MM.1S (cell line): ENCODE data around the gene GRIK4.

ENCODE experiments used
- CTCF ChIP-seq: fragments of 300-600 bp; sonication (generic); IDR thresholded peaks from 2 replicates; pipeline ENCODE4 v1.5.1; 2016; ENCODE audit warnings: antibody characterized with exemption, low read length, mixed read lengths
- EZH2 ChIP-seq: fragments of 300-600 bp; sonication (generic); optimal IDR thresholded peaks from 2 replicates; pipeline ENCODE3; 2017; ENCODE audit warnings: low read depth, mild to moderate bottlenecking, antibody characterized with exemption, low read length, mixed read lengths

DNA sequence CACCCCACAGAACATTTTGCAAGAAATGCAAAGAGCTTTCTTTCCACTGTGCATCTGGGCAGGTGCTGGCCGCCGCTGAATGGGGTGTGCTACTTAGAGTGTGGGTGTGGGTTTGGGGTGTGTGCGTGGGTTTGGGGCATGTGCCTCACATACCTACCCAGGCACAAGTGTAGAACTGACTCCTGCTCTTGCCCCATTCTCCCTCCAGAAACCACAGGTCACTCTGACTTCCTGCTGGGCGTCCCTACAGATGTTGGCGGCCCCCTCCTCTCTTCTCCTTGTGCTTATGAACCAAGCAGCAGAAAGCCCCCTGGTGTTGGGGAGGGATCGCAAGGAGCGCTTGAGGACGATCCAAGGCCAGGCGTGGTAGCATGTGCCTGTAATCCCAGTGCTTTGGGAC, 63.9 kb downstream of the GRIK4 start:
- no peak for TF ChIP-seq CTCF
- no peak for TF ChIP-seq EZH2
